OCI-LY3 (cell line): ENCODE measurements around the gene TMEM132D.

Source experiments
- EZH2phosphoT487 ChIP-seq: fragments of 200-600 bp; shearing (Covaris generic); IDR thresholded peaks from 2 replicates; pipeline ENCODE4 v1.6.1; 2018; ENCODE audit warnings: antibody characterized with exemption, mixed run types, low read depth
- TF ChIP-seq, protein P1 (sequence below): fragments of 200-600, 300-600 bp; sonication (generic); IDR thresholded peaks from 2 replicates; pipeline ENCODE4 v1.5.1; 2014; ENCODE audit warnings: antibody characterized with exemption, low read length, low read depth

DNA sequence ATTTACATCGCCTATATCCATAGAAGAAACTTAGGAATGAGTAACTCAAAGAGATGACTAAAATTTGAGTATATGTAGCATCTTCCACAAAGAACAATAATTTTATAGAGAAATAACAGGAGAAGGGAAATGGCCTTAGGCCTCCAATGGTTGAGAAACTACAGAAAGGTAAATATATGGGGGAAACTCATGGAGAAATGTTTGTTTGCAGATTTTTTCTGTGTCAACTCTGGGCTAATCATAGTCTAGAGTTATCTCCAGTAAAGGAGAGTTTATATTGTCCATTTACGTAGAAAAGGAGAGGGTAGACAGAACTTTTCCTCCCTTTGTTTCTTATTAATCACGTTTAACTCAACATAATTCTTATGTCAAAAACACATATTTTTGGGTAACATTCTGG, 806.4 kb downstream of the TMEM132D start:
- TF ChIP-seq, protein P1, sequence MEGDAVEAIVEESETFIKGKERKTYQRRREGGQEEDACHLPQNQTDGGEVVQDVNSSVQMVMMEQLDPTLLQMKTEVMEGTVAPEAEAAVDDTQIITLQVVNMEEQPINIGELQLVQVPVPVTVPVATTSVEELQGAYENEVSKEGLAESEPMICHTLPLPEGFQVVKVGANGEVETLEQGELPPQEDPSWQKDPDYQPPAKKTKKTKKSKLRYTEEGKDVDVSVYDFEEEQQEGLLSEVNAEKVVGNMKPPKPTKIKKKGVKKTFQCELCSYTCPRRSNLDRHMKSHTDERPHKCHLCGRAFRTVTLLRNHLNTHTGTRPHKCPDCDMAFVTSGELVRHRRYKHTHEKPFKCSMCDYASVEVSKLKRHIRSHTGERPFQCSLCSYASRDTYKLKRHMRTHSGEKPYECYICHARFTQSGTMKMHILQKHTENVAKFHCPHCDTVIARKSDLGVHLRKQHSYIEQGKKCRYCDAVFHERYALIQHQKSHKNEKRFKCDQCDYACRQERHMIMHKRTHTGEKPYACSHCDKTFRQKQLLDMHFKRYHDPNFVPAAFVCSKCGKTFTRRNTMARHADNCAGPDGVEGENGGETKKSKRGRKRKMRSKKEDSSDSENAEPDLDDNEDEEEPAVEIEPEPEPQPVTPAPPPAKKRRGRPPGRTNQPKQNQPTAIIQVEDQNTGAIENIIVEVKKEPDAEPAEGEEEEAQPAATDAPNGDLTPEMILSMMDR: no peak
- no peak for TF ChIP-seq EZH2phosphoT487
